Islet of Langerhans (tissue), 1 donor: ENCODE measurements around the gene SH3PXD2A.
"Not testable (repeated sequence)": the region's sequence is repeated elsewhere in the genome, so short reads cannot be mapped to it uniquely, and the experiment has no call there.

Experiments used
- FAIRE-seq: peaks from one replicate; lab custom pipeline; 2011; peaks lifted over from hg19 to GRCh38; lab: Jason Lieb, UNC

Gene SH3PXD2A

GRCh38 chr10:103766751-103767505 lies 88.4 kb downstream of the SH3PXD2A start:
- FAIRE-seq: no peak

- no peak for FAIRE-seq
Measured at GRCh38 chr10:103765981-103766380, 89.4 kb downstream of the SH3PXD2A start.

GRCh38 chr10:103765168-103765567 lies 90.2 kb downstream of the SH3PXD2A start:
- FAIRE-seq: no peak

- no peak for FAIRE-seq
Measured at GRCh38 chr10:103764296-103765088, 90.9 kb downstream of the SH3PXD2A start.

GRCh38 chr10:103763374-103764202 lies 91.8 kb downstream of the SH3PXD2A start:
- no peak for FAIRE-seq

- no peak for FAIRE-seq
Measured at GRCh38 chr10:103762916-103763315, 92.5 kb downstream of the SH3PXD2A start.

GRCh38 chr10:103762162-103762561 lies 93.2 kb downstream of the SH3PXD2A start:
- FAIRE-seq: no peak

- peak; percentile 76 for FAIRE-seq
Measured at GRCh38 chr10:103761075-103761920, 94.1 kb downstream of the SH3PXD2A start.

GRCh38 chr10:103760233-103760632 lies 95.1 kb downstream of the SH3PXD2A start:
- not testable (repeated sequence) for FAIRE-seq

- FAIRE-seq: peak; percentile 47
Measured at GRCh38 chr10:103759100-103759781, 96.1 kb downstream of the SH3PXD2A start.

GRCh38 chr10:103758294-103758681 lies 97.1 kb downstream of the SH3PXD2A start:
- no peak for FAIRE-seq

GRCh38 chr10:103757531-103758293 lies 97.7 kb downstream of the SH3PXD2A start:
- FAIRE-seq: no peak

- FAIRE-seq: no peak
Measured at GRCh38 chr10:103756277-103756869, 99.0 kb downstream of the SH3PXD2A start.

GRCh38 chr10:103752680-103753248 lies 102.6 kb downstream of the SH3PXD2A start:
- no peak for FAIRE-seq

- no peak for FAIRE-seq
Measured at GRCh38 chr10:103751667-103752290, 103.6 kb downstream of the SH3PXD2A start.

- FAIRE-seq: no peak
Measured at GRCh38 chr10:103750836-103751235, 104.5 kb downstream of the SH3PXD2A start.

- no peak for FAIRE-seq
Measured at GRCh38 chr10:103749779-103750178, 105.6 kb downstream of the SH3PXD2A start.

- no peak for FAIRE-seq
Measured at GRCh38 chr10:103748020-103748419, 107.4 kb downstream of the SH3PXD2A start.
